HG03378 (cell line): Measurements from ENCODE around the gene ZBTB37.
"Not testable (repeated sequence)": the region's sequence is repeated elsewhere in the genome, so short reads cannot be mapped to it uniquely, and the experiment has no call there.

Experiments used
- ATAC-seq: cut with Tn5 transposase; IDR thresholded peaks from one replicate; pipeline ENCODE4 v1.9.1; 2021; ENCODE audit warnings: mild to moderate bottlenecking, moderate library complexity; ENCODE audit not compliant: unreplicated experiment

ZBTB37 gene

DNA sequence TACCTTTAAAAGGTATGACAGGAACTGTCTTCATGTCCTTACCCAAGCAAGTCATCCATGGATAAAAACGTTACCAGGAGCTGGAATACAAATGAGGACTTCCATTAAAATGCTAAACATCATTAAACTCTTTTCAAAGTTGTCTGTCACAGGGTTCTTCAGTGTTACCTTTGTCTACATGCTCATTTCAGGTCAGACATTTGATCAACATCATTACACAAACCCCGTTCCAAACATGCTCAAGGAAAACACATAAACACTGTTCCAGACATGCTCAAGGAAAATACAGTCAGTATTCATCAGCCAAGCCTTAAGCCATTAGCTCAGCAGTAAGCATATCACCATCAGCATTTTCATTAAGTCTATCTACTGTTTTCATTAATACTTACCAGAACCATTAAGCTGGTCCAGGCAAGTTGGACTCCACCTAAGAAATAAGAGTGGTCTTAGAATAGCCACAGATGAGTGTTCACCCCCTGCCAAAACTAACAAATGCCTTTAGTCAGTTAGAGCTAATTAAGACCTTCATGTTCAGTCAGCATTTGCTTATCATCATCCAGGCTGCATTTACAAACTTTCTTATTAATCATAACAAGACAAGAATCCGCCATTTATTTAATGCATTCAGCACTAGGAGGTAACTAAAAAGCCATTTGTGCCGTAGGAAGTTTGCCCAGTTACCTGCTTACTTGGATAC lies 2.6 kb upstream of the ZBTB37 start:
- no peak for ATAC-seq

DNA sequence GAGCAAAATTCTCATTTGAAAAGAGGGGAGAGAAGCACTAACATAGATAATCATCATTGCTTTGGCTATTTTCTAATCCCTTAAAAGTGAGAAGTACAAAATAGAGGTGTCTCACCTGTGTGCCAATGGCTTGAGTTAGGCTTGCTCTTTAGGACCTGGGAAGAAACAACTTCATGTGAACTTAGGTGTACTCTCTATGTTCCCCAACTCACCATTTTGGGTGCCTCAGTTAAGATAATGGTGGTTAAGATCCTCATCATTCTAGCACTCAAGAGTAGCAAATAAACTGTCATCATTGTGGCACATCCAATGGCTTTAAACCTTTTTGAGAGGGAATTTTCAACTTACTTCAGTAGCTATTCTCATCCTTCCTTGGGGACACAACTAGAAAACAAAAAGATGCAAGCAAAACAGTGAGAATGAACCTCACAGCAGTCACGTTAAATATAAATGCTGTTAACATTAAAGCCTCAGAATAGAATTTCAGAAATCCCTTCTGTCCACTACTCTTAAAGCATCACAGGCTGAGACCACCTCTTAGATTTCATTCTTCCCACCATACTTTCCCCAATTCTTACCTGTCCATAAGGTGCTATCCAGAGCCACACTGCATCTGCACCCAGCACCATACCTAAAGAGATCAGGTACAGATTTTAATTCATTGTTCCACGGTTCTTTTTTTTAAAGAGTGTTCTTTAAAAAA lies 1.6 kb upstream of the ZBTB37 start:
- ATAC-seq, result no peak

DNA sequence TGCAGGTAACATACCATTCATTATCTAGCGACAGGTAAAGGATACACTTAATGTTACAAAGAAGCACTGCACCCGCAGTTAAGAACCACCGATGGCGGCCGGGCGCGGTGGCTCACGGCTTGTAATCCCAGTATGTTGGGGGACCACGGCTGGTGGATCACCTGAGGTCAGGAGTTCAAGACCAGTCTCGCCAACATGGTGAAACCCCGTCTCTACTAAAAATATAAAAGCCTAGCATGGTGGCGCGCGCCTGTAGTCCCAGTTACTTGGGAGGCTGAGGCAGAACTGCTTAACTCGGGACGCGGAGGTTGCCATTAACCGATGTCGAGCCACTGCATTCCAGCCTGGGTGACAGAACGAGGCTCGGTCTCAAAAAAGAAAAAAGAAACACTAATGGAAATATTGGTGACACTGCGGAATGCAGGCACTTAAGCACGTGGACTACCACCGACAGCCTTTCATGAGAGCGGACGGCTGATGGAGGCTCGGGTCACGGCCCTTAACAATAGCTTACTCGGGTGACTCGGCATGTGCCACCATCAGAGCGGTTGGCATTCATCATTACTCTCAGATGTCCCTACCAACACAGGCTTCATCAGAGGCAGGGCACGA lies 933 bp upstream of the ZBTB37 start:
- ATAC-seq, result no peak

DNA sequence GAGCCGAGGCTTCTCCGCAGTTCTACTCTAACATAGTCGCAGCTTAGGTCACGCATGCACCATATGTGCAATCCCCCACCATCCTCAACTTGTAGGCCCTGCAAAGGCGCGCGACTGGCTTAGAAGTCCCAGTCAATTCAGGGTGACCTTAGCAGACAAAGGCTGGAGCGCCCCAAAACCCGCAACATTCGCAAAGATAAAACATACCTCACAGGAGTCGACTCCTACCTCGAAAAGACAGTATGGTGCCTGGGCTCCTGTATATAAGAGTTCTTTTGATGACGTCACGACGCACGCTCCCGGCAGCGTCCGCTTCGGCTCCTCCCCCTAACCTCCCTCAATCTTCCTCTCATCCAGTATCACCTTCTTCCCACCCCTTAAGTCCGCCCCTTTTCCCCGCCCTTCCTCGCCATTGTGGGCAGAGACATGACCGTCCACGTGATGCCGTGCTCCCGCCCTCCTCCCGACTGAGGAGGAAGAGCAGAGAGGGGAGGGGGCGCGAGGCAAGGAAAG lies 371 bp upstream of the ZBTB37 start, which contains the start of gene GAS5:
GAS5 (minus strand) TSS at position 237 of the 513 bp plus-strand sequence.
- ATAC-seq, result peak; percentile 78

DNA sequence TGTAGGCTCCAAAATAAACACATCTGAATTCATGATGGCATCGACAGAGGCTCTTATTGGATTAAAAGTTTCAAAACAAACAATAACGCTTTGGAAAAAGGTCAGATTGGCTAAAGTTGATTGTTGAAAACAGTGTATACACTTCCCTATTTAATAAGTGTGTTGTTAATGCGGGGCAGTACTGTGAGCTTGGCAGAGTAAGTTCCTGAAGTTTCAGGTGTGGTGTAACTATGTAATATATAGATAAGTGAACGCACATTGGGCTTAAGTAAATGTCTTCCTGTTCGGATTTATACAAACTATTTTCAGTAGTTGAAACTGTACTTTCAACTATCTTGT lies 810 bp downstream of the ZBTB37 start:
- no peak for ATAC-seq

DNA sequence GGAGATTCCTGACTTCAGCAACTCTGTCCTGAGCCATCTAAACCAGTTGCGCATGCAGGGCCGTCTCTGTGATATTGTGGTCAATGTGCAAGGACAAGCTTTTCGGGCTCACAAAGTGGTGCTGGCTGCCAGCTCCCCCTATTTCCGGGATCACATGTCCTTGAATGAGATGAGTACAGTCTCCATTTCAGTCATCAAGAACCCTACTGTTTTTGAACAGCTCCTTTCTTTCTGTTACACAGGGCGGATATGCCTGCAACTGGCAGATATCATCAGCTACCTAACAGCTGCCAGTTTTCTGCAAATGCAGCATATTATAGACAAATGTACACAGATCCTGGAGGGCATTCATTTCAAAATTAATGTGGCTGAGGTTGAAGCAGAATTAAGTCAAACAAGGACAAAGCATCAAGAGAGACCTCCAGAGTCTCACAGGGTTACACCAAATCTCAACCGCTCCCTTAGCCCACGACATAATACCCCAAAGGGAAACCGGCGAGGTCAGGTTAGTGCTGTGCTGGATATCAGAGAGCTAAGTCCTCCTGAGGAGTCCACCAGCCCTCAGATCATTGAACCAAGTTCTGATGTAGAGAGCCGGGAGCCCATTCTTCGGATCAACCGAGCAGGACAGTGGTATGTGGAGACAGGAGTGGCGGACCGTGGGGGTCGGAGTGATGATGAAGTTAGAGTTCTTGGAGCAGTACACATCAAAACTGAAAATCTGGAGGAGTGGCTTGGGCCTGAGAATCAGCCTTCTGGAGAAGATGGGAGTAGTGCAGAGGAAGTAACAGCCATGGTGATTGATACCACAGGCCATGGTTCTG lies 2.3 kb downstream of the ZBTB37 start:
- no peak for ATAC-seq

DNA sequence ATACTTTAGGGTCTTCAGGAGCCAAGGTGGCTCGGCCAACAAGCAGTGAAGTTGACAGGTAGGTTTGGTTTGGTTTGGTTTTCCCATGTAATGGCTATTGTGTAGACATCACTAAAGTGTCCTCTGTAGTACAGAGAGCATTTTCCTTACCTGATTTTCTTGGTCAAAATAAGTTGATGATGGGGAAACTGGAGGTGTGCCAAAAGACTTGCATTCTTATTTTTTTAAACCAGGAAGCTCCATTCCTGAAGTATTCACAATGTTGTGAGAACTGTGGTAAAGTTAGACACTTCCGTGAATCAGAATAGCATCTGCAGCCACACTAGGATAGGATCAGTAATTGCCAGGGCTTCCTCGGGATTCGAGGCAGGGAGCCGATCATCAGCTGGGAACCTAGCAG lies 2.9 kb downstream of the ZBTB37 start:
- no peak for ATAC-seq

DNA sequence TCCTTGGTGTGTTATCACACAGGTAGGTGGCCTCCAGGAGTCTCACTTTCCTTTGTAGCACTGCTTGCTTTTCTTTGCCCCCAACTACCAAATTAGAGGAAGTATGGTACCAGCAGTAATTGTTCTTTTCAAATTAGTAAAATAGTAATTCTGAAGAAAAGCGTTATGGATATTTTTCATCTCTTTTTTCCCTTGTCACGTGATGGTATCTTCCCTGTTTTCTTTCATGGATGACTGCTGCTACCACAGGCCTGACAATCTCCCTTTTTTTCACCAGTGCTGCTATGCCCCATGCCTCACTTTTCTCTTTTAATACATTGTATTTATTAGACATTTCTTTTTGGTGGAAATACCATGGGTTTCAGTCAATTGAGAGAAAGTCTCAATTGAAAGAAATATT lies 3.3 kb downstream of the ZBTB37 start:
- ATAC-seq, result no peak

DNA sequence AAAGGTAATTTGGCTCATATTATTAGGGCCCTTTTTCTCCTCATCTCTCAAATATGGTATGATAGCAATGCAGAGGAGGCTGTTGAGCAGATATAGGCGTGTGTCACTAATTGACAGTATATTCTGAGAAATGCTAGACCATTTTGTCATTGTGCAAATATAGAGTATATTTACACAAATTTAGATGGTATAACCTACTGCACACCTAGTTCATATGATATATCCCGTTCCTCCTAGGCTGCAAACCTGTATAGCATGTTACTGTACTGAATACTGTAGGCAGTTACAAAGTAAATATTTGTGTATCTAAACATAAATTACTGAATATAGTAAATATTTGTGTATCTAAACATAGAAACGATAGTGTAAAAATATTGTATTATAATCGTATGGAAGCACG lies 8.6 kb downstream of the ZBTB37 start:
- no peak for ATAC-seq

DNA sequence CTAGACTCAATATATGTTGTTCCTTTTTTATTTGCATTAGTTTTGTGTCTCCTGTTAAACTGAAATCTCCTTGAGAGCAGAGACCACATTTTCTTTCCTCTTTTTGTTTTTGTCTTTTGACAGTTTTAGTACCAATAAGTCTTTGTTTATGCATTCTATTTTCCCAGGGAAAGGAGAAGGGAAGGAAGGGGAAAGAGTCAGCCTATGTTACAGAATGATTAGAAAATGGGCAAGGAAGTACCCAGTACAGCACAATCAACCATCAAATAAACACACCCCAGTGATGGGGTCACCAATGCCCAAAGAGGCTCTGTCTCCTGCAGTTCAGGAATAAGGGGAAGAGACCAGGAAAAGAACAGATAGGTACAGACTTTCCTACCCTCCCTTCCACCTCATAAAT lies 10.1 kb downstream of the ZBTB37 start:
- no peak for ATAC-seq

DNA sequence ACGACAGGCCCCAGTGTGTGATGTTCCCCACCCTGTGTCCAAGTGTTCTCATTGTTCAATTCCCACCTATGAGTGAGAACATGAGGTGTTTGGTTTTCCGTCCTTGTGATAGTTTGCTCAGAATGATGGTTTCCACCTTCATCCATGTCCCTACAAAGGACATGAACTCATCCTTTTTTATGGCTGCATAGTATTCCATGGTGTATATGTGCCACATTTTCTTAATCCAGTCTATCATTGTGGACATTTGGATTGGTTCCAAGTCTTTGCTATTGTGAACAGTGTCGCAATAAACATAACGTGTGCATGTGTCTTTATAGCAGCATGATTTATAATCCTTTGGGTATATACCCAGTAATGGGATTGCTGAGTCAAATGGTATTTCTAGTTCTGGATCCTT lies 12.9 kb downstream of the ZBTB37 start:
- not testable (repeated sequence) for ATAC-seq

DNA sequence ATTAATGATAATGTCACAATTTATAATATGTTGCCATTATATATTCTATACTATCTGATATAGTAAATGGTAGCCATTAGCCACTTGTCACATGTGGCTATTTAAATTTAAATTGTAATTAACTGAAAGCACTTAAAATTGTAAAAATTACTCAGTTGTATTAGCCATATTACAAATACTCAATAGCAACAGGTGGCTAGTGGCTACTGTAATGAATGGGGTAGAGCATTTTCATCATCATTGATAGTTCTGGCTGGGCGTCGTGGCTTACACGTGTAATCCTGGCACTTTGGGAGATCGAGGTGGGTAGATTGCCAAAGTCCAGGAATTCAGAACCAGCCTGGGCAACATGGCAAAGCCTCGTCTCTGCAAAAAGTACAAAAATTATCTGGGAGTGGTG lies 16.5 kb downstream of the ZBTB37 start:
- ATAC-seq, result no peak

DNA sequence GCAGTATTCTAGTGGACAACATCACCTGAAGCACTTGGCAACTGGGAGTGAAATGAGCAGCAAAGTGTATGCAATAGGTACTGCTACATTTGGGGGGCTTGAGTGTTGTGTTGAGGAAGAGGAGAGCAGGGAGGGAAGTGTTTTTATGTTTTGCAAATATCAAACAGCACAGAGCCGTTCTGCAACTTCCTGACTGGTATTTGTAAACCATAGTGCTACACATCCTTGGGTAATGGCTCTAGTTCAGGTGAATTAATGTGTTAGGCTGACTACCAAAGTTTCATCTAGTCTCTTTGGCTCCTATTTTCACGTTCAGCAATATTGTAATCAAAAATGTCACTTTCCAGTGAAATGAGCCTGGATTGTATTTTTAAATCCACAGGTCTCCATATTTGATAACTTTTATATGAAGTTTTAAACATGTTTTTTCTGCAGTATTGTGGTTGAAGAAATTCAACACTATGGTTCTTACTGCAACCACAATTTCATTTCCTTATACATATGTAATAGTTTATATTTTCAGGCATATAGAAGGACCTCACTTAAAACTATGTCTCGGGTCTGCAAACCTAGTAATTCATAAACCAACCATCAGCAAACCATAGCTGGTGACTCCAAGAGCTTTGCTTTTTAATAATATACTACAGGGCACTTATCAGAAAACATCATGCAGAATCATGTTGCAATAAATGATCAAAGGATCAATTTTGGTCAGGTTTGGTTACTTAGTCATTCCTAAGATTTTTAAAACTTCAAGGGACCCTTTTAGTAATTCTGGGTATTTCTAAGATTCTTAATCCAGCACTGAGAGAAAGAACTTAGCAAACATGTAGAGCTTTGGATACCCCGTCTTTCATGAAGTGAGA lies 18.8 kb downstream of the ZBTB37 start:
- ATAC-seq, result no peak

DNA sequence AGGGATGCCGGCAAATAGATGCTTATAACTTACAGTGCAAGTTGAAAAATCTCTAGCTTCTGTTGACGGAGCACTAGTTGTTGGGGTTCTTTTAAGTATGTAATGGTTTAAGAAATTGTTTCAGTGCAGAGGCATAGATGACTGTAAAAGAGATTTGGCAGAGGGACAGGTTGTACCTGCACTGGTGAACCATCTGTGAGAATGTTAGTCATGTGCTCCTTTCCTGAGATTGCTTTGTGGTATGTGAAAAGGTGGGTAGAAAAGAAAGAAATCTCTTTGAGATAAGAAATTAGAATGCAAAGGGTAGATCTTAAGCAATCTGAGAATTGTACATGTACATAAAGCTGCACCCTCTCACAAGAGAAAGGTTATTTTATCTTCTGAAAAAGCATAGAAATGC lies 19.4 kb downstream of the ZBTB37 start:
- ATAC-seq, result no peak

DNA sequence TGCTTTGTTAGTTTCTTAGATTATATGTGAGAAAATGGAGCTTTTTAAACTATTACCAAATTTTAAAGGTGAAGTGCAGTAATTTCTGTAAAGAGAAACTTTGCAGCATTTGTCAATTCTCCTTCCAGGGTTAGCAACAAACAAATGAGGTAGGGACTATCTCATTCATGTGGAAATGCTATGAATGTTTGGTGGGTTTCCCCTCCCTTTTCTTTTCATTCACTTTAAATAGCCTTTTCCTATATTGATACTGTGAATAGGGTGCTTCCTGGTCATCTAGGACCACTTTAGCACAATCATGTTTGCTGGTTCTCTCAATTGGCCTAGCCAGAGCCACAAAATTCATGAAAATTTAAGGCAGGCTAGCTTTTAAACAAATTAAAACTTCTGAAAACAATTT lies 20.6 kb downstream of the ZBTB37 start:
- ATAC-seq, result no peak

DNA sequence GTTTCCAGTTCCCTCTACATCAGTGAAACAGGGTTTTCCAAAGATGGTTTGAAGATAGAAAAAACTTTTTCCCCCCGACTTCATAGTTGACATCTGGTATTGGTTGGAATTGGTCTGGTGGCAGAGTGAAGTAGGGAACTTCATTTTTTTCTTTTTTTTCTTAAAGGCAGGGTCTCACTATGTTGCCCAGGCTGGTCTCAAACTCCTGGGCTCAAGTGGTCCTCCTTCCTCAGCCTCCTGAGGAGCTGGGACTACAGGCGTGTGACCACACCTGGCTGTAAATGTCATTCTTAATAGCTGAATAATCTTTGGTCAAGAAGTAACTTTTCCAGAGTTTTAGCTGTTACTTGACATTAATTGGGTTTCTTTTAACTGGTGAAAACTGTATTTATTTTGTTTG lies 21.7 kb downstream of the ZBTB37 start:
- no peak for ATAC-seq

DNA sequence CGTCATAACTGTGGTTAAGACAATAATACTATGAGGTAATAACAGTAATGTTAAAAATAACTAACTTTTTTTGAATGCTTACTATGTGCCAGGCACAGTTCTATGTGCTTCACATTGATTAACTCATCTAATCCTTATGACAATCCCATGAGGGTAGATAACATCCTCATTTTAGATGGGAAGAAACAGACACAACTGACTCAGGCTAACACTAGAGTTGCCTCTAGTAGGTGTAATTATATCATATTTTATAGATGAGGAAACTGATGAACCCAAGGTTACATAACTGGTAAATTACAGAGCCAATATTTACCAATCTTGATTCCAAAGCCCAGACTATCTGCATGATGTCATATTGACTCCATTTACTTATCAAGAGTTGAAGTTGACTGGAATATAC lies 25.4 kb downstream of the ZBTB37 start:
- no peak for ATAC-seq

DNA sequence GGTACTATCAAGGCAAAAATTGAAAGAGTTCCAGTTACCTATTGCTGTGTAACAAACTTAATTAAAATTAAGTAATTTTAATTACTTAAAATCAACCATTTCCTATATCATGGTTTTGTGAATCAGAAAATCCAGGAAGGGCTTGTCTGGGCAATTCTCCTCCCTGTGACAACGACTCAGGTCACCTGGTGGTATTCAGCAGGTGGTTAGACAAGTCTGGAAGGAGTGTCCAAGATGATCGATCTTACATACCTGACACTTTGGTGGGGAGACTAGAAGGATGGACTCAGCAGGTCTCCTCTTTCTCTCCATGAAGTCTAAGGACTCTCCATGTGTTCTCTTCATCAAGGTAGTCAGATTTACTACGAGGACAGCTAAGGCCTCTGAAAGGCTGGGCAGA lies 26.0 kb downstream of the ZBTB37 start:
- ATAC-seq, result no peak

DNA sequence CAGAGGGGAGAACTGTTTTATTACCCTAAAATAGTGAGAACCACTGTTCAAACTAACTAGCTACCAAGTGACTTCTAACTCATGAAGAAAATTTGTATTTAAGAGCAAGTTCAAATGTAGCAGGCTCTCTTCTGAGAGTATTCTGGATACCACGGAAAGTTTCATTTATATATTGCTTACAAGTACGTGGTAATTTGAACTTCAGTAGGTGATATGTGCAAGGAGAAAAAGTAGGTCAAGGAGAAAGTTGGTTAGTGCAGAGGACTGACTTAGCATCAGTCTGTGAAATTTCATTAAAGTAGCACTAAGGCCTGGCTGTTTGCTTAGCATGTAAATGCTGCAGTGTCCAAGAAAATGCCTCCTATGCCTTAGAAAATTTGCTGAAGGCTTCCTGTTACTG lies 32.2 kb downstream of the ZBTB37 start:
- no peak for ATAC-seq

DNA sequence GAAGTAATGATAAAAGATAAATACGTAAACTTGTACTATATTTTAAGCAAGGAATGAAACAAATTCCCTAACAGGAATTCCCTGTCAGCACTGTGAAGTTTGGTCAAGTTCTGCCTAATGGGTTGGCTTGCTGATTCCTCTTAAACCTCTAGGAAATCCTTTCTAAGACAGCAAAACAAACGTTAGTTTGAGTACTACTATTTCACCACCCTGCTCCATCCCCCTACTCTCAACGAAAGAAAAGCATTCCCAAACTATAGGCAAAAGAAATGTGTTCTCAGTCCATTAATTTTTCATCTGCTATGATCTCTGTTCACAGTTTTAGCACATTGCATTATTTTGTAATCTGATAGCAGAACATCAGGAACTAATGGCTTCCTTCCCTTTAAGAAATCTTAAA lies 32.8 kb downstream of the ZBTB37 start:
- ATAC-seq, result no peak
